Thyroid gland (tissue), 4 donors: ENCODE measurements around the gene TMEM233.

Source experiments
- POLR2A ChIP-seq, 2 donors: fragments of 450-650 bp; IDR thresholded peaks; one replicate each; pipeline ENCODE4 v1.6.1; 2017; ENCODE audit warnings: antibody characterized with exemption in 2 of 2, mild to moderate bottlenecking in 2 of 2, moderate library complexity in 1 of 2
- TF ChIP-seq, protein P1 (sequence below), 6 experiments: fragments of 200-600 bp in 3 of 6; fragments of 450-650 bp in 3 of 6; sonication (generic) in 3 of 6; IDR thresholded peaks; one replicate each; pipeline ENCODE4 v1.5.1; 2016 to 2019; ENCODE audit warnings: antibody characterized with exemption in 6 of 6, mild to moderate bottlenecking in 2 of 6, inconsistent platforms in 1 of 6, moderate library complexity in 1 of 6

DNA sequence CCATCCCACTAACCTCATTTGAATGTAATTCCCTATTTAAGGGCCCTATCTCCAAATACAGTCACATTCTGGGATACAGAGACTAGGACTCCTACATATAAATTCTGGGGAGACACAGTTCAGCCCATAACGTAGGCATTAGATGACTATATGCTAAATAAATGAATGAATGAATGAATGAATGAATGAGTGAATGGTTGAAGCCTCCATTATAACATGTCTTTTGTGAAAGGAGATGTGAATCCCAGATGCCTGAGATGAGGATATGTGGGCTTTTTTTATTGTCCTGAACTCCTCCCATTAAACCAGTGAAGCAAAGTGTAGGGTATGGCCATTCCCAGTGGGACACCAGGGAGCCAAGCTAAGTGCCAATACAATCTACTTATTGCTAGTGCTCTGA, 20.5 kb upstream of the TMEM233 start:
- TF ChIP-seq, protein P1, sequence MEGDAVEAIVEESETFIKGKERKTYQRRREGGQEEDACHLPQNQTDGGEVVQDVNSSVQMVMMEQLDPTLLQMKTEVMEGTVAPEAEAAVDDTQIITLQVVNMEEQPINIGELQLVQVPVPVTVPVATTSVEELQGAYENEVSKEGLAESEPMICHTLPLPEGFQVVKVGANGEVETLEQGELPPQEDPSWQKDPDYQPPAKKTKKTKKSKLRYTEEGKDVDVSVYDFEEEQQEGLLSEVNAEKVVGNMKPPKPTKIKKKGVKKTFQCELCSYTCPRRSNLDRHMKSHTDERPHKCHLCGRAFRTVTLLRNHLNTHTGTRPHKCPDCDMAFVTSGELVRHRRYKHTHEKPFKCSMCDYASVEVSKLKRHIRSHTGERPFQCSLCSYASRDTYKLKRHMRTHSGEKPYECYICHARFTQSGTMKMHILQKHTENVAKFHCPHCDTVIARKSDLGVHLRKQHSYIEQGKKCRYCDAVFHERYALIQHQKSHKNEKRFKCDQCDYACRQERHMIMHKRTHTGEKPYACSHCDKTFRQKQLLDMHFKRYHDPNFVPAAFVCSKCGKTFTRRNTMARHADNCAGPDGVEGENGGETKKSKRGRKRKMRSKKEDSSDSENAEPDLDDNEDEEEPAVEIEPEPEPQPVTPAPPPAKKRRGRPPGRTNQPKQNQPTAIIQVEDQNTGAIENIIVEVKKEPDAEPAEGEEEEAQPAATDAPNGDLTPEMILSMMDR (IDR thresholded peaks at IDR 0.05), result no peak
- TF ChIP-seq POLR2A (IDR thresholded peaks at IDR 0.05), result no peak
